ENCODE results near the gene LRP5. TPM values are rescaled to one million over a fixed set of nuclear protein-coding genes. Genes with fewer than 3 reads are reported as not detected.
"Not testable (repeated sequence)": the region's sequence is repeated elsewhere in the genome, so short reads cannot be mapped to it uniquely, and the experiment has no call there.

LRP5 gene
- polyA plus RNA-seq, 1 donor (not counting 4 experiments of a cell fraction or from before 2014, with no cell fraction given) = 6.6 TPM

GRCh38 chr11:68343761-68344256 is 31.4 kb downstream of the LRP5 start:
- Histone ChIP-seq H3K4me1 (ENCODE audit: control insufficient read depth, extremely low read depth, insufficient read depth, low read length) (peaks cover 35% of the 10 kb centered on the region), H3K79me2 (ENCODE audit: control insufficient read depth, insufficient read depth, low read length) (peaks cover 49% of the 10 kb centered on the region), H3K9me3 (ENCODE audit: control insufficient read depth, low read depth, low read length) (no peaks in the 10 kb centered on the region), H3K4me3 (ENCODE audit: control insufficient read depth in 2 of 3, extremely low read depth in 1 of 3, insufficient read depth in 2 of 3, low read depth in 1 of 3, low read length in 3 of 3) (no peak overlapping the region), H3K36me3 (ENCODE audit: control insufficient read depth in 2 of 2, extremely low read depth in 1 of 2, insufficient read depth in 2 of 2, low read length in 2 of 2) (no peaks in the 10 kb centered on the region), H3K9ac (ENCODE audit: control insufficient read depth, extremely low read depth, insufficient read depth, low read length) (no peak overlapping the region), H2AFZ (ENCODE audit: control insufficient read depth, low read length) (no peak overlapping the region), H4K20me1 (ENCODE audit: control insufficient read depth, extremely low read depth, insufficient read depth, low read length) (no peaks in the 10 kb centered on the region), H3K27ac (ENCODE audit: control insufficient read depth, insufficient read depth, low read length) (no peak overlapping the region), H3K4me2 (ENCODE audit: control insufficient read depth, extremely low read depth, insufficient read depth, low read depth, low read length) (no peak overlapping the region), H3K9me1 (ENCODE audit: control insufficient read depth, extremely low read depth, insufficient read depth, low read length) (no peaks in the 10 kb centered on the region), H3K27me3 (ENCODE audit: control insufficient read depth, extremely low read depth, insufficient read depth, low read length) (no peaks in the 10 kb centered on the region)
- DNase-seq (ENCODE audit: low read depth, low spot score) (no peak), FAIRE-seq (no peak)
- dilution Hi-C loops (cut with MboI; ENCODE audit: extremely low pct_ligation_motif_present, low sequenced_read_pairs) = no loop called here
- TF ChIP-seq, protein P1, sequence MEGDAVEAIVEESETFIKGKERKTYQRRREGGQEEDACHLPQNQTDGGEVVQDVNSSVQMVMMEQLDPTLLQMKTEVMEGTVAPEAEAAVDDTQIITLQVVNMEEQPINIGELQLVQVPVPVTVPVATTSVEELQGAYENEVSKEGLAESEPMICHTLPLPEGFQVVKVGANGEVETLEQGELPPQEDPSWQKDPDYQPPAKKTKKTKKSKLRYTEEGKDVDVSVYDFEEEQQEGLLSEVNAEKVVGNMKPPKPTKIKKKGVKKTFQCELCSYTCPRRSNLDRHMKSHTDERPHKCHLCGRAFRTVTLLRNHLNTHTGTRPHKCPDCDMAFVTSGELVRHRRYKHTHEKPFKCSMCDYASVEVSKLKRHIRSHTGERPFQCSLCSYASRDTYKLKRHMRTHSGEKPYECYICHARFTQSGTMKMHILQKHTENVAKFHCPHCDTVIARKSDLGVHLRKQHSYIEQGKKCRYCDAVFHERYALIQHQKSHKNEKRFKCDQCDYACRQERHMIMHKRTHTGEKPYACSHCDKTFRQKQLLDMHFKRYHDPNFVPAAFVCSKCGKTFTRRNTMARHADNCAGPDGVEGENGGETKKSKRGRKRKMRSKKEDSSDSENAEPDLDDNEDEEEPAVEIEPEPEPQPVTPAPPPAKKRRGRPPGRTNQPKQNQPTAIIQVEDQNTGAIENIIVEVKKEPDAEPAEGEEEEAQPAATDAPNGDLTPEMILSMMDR (optimal IDR thresholded peaks at IDR 0.05 in 1 of 3, IDR thresholded peaks at IDR 0.05 in 1 of 3, conservative IDR thresholded peaks at IDR 0.05 in 1 of 3; ENCODE audit: extremely low read depth in 1 of 3, insufficient read depth in 2 of 3, low read length in 3 of 3) = no peak
- TF ChIP-seq EZH2 (IDR thresholded peaks at IDR 0.05; ENCODE audit: low read length) = no peak

DNA sequence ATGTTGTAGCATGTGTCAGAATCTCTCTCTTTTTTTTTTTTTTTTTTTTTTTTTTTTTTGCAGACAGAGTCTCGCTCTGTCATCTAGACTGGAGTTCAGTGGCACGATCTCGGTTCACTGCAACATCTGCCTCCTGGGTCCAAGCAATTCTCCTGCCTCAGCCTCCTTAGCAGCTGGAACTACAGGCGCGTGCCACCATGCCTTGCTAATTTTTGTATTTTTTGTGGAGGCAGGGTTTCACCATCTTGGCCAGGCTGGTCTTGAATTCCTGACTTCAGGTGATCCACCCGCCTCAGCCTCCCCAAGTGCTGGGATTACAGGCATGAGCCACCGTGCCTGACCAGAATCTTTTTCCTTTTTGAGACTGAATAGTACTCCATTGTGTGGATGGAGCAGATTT is 32.4 kb downstream of the LRP5 start:
- H3K4me2 ChIP-seq (ENCODE audit: control insufficient read depth, extremely low read depth, insufficient read depth, low read depth, low read length); FAIRE-seq; H3K27me3 ChIP-seq (ENCODE audit: control insufficient read depth, extremely low read depth, insufficient read depth, low read length); H3K9me1 ChIP-seq (ENCODE audit: control insufficient read depth, extremely low read depth, insufficient read depth, low read length); H3K9ac ChIP-seq (ENCODE audit: control insufficient read depth, extremely low read depth, insufficient read depth, low read length); DNase-seq (ENCODE audit: low read depth, low spot score); H2AFZ ChIP-seq (ENCODE audit: control insufficient read depth, low read length); H4K20me1 ChIP-seq (ENCODE audit: control insufficient read depth, extremely low read depth, insufficient read depth, low read length); H3K9me3 ChIP-seq (ENCODE audit: control insufficient read depth, low read depth, low read length); H3K36me3 ChIP-seq (ENCODE audit: control insufficient read depth in 2 of 2, extremely low read depth in 1 of 2, insufficient read depth in 2 of 2, low read length in 2 of 2); dilution Hi-C loops (cut with MboI; ENCODE audit: extremely low pct_ligation_motif_present, low sequenced_read_pairs); H3K27ac ChIP-seq (ENCODE audit: control insufficient read depth, insufficient read depth, low read length); H3K4me3 ChIP-seq (ENCODE audit: control insufficient read depth in 2 of 3, extremely low read depth in 1 of 3, insufficient read depth in 2 of 3, low read depth in 1 of 3, low read length in 3 of 3): not testable (repeated sequence)
- peaks cover 47% of the 10 kb centered on the region for H3K79me2 ChIP-seq (ENCODE audit: control insufficient read depth, insufficient read depth, low read length)
- H3K4me1 ChIP-seq (ENCODE audit: control insufficient read depth, extremely low read depth, insufficient read depth, low read length) = peaks cover 31% of the 10 kb centered on the region

Data from keratinocyte (primary cell).